Esophagus muscularis mucosa (tissue), 3 donors: Measurements from ENCODE around the gene FRAS1.

ENCODE experiments used
- POLR2A ChIP-seq: fragments of 450-650 bp; IDR thresholded peaks from one replicate; pipeline ENCODE4 v1.6.1; 2017; ENCODE audit warnings: antibody characterized with exemption, moderate library complexity, mild to moderate bottlenecking, low read depth
- TF ChIP-seq, protein P1 (sequence below), 3 experiments: fragments of 200-600 bp in 2 of 3; fragments of 450-650 bp in 1 of 3; sonication (generic) in 2 of 3; IDR thresholded peaks; one replicate each; pipeline ENCODE4 v1.5.1; 2017 to 2019; ENCODE audit warnings: antibody characterized with exemption in 3 of 3, mild to moderate bottlenecking in 2 of 3, moderate library complexity in 1 of 3

DNA sequence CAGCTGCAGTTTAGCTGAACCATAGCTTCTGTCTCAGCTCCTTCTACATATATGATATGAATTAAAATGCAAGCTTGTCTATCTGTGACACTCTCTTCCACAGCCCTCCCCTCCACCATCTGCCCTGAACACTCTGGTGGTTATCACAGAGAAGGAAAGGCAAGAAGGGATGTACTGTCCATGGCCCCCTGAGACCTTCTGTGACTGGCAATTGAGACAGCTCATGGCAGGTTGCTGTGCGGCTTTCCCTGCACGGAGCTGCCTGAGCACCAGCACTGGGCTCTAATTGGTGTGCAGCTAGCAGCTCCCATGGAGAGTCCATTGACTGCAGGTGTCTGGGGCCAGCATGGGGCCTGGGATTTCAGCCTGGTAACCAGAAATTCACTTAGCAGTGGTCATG, 384.6 kb downstream of the FRAS1 start:
- TF ChIP-seq POLR2A: no peak
- TF ChIP-seq, protein P1, sequence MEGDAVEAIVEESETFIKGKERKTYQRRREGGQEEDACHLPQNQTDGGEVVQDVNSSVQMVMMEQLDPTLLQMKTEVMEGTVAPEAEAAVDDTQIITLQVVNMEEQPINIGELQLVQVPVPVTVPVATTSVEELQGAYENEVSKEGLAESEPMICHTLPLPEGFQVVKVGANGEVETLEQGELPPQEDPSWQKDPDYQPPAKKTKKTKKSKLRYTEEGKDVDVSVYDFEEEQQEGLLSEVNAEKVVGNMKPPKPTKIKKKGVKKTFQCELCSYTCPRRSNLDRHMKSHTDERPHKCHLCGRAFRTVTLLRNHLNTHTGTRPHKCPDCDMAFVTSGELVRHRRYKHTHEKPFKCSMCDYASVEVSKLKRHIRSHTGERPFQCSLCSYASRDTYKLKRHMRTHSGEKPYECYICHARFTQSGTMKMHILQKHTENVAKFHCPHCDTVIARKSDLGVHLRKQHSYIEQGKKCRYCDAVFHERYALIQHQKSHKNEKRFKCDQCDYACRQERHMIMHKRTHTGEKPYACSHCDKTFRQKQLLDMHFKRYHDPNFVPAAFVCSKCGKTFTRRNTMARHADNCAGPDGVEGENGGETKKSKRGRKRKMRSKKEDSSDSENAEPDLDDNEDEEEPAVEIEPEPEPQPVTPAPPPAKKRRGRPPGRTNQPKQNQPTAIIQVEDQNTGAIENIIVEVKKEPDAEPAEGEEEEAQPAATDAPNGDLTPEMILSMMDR (IDR thresholded peaks at IDR 0.05): no peak
